Subcutaneous abdominal adipose tissue (tissue), 5 donors: ENCODE results near the gene PVR.

Experiments
- H3K27ac ChIP-seq: one replicate; pipeline ENCODE4 v1.7.0; 2013; ENCODE audit warnings: low read depth, mild to moderate bottlenecking, inconsistent platforms, low read length, moderate library complexity
- H3K27me3 ChIP-seq, 5 donors: one replicate each; pipeline ENCODE4 v1.7.0; 2013; ENCODE audit warnings: low read length in 5 of 5, inconsistent platforms in 1 of 5; ENCODE audit not compliant: control insufficient read depth in 5 of 5, insufficient read depth in 4 of 5
- H3K36me3 ChIP-seq, 5 donors: one replicate each; pipeline ENCODE4 v1.7.0; 2013; ENCODE audit warnings: low read length in 5 of 5; ENCODE audit not compliant: control insufficient read depth in 5 of 5, insufficient read depth in 5 of 5
- H3K4me1 ChIP-seq, 5 donors: one replicate each; pipeline ENCODE4 v1.7.0; 2013; ENCODE audit warnings: low read length in 5 of 5, mild to moderate bottlenecking in 3 of 5, moderate library complexity in 1 of 5; ENCODE audit not compliant: control insufficient read depth in 5 of 5, insufficient read depth in 5 of 5
- H3K4me3 ChIP-seq, 5 donors: one replicate each; pipeline ENCODE4 v1.7.0; 2013; ENCODE audit warnings: low read length in 5 of 5, low read depth in 1 of 5
- H3K9ac ChIP-seq, 5 donors: one replicate each; pipeline ENCODE4 v1.7.0; 2013; ENCODE audit warnings: low read length in 5 of 5, mild to moderate bottlenecking in 4 of 5, moderate library complexity in 3 of 5
- H3K9me3 ChIP-seq, 5 donors: one replicate each; pipeline ENCODE4 v1.7.0; 2013; ENCODE audit warnings: low read length in 5 of 5; ENCODE audit not compliant: control insufficient read depth in 5 of 5
- donor health status: healthy.
- donor health status: healthy.
- donor health status: healthy.
- donor health status: healthy.
- donor health status: healthy.

PVR gene

GRCh38 chr19:44657211-44657921, 13.7 kb downstream of the PVR start:
- no peaks in the 10 kb centered on the region for H3K27me3 ChIP-seq
- H3K4me1 ChIP-seq, result peaks cover 0 to 6% (median 3%) of the 10 kb centered on the region in 5 donors
- H3K36me3 ChIP-seq, result peaks cover 0 to 74% (median 64%) of the 10 kb centered on the region in 5 donors
- no peak overlapping the region for H3K9ac ChIP-seq
- H3K27ac ChIP-seq, result no peak overlapping the region
- no peak overlapping the region for H3K4me3 ChIP-seq
- H3K9me3 ChIP-seq, result no peaks in the 10 kb centered on the region

DNA sequence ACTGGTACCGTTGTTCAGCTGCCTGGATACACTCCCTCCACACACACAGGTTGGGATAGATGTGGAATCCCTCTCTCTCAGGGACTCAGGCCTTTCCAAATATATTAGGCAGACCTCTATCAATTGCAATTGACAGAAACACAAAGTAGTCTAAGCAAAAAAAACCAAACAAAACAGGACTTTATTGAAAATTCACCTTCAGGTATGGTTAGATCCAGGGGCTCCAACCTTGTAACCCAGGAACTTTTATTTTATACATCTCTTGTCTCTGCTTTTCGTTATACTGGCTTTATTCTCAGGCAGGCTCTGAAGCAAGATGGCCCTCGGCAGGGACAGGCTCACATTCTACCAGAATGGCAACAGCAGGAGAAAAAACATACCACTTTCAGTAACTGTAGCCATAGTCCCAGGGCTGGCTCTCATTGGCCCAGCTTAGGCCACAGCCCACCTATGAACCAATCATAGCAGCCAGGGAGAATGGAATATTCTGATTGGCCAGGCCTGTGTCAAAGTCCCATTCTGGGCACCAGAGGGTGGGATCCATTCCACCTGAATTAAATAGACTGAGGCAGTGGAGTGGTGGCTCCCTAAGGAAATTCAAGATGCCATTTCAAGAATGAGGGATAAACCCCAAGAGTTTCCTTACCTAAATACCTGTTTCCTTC, 14.5 kb downstream of the PVR start:
- H3K4me1 ChIP-seq, result peaks cover 0 to 6% (median 3%) of the 10 kb centered on the region in 5 donors
- no peak overlapping the region for H3K9ac ChIP-seq
- H3K9me3 ChIP-seq, result no peaks in the 10 kb centered on the region
- peaks cover 0 to 75% (median 66%) of the 10 kb centered on the region in 5 donors for H3K36me3 ChIP-seq
- no peak overlapping the region for H3K27ac ChIP-seq
- H3K4me3 ChIP-seq, result no peak overlapping the region
- no peaks in the 10 kb centered on the region for H3K27me3 ChIP-seq

DNA sequence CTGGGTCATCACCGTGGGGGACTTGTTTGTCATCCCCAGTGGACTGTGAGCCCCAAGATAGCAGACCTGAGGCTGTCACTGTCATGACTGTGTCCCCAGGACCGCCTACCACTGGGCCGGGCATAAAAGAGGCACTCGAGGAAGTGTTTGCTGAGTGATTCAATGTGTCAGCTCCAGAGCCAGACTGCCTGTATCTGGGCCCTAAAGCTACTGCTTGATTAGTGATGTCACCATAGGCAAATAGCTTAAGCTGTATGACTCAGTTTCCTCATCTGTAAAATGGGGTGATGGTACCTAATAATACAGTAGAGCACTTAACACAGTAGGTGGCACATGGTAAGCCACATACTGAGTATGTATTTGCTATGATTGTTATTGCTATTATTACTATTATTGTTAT, 16.4 kb downstream of the PVR start:
- no peak overlapping the region for H3K4me3 ChIP-seq
- H3K4me1 ChIP-seq, result peaks cover 0 to 6% (median 3%) of the 10 kb centered on the region in 5 donors
- no peak overlapping the region for H3K9ac ChIP-seq
- no peak overlapping the region for H3K27ac ChIP-seq
- peaks cover 0 to 71% (median 61%) of the 10 kb centered on the region in 5 donors for H3K36me3 ChIP-seq
- no peaks in the 10 kb centered on the region for H3K27me3 ChIP-seq
- no peaks in the 10 kb centered on the region for H3K9me3 ChIP-seq

DNA sequence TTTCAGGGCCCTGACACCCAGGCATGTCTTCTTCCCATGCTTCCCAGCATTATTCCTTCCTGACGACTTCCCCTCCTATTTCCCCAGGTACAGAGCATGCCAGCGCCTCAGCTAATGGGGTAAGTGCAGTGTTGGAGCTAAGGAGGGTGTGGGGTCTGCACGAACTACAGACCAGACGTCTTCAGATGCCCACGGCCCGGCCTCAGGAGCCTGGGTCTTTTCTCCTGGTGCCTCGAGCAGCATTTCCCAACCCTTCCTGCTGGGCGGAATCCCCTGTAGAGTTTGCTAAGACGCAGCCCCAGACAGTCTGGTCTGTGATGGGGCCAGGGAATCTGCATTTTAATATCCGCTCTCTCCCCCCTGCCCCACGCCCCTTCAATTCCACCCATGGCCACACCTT, 17.5 kb downstream of the PVR start:
- H3K9ac ChIP-seq, result no peak overlapping the region
- no peaks in the 10 kb centered on the region for H3K9me3 ChIP-seq
- H3K4me1 ChIP-seq, result peaks cover 0 to 6% (median 3%) of the 10 kb centered on the region in 5 donors
- H3K27me3 ChIP-seq, result no peaks in the 10 kb centered on the region
- no peak overlapping the region for H3K27ac ChIP-seq
- no peak overlapping the region for H3K4me3 ChIP-seq
- peaks cover 0 to 61% (median 54%) of the 10 kb centered on the region in 5 donors for H3K36me3 ChIP-seq

DNA sequence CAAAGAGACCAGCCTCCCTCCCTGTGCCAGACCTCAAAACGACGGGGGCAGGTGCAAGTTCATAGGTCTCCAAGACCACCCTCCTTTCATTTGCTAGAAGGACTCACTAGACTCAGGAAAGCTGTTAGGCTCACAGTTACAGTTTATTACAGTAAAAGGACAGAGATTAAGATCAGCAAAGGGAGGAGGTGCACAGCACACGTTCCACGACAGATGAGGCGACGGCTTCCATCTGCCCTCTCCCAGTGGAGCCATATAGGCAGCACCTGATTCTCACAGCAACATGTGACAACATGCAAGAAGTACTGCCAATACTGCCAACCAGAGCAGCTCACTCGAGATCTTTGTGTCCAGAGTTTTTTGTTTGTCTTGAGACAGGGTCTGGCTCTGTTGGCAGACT, 18.2 kb downstream of the PVR start:
- Histone ChIP-seq H3K27ac (no peak overlapping the region), H3K9me3 (no peaks in the 10 kb centered on the region), H3K36me3 (peaks cover 0 to 59% (median 52%) of the 10 kb centered on the region in 5 donors), H3K4me1 (peaks cover 0 to 6% (median 3%) of the 10 kb centered on the region in 5 donors), H3K9ac (no peak overlapping the region), H3K4me3 (no peak overlapping the region), H3K27me3 (no peaks in the 10 kb centered on the region)

- H3K27ac ChIP-seq, result no peak overlapping the region
- no peaks in the 10 kb centered on the region for H3K27me3 ChIP-seq
- H3K36me3 ChIP-seq, result peaks cover 0 to 55% (median 48%) of the 10 kb centered on the region in 5 donors
- no peak overlapping the region for H3K4me3 ChIP-seq
- no peaks in the 10 kb centered on the region for H3K9me3 ChIP-seq
- no peaks in the 10 kb centered on the region for H3K4me1 ChIP-seq
- no peak overlapping the region for H3K9ac ChIP-seq
These were observed 19.1 kb downstream of the PVR start for GRCh38 chr19:44662691-44663385.

- H3K4me3 ChIP-seq, result no peak overlapping the region
- H3K9ac ChIP-seq, result no peak overlapping the region
- H3K27ac ChIP-seq, result no peak overlapping the region
- H3K27me3 ChIP-seq, result no peaks in the 10 kb centered on the region
- peaks cover 0 to 43% (median 39%) of the 10 kb centered on the region in 5 donors for H3K36me3 ChIP-seq
- no peaks in the 10 kb centered on the region for H3K4me1 ChIP-seq
- H3K9me3 ChIP-seq, result no peaks in the 10 kb centered on the region
These were observed 20.3 kb downstream of the PVR start for GRCh38 chr19:44663996-44664395.

- H3K27ac ChIP-seq, result no peak overlapping the region
- H3K4me3 ChIP-seq, result no peak overlapping the region
- H3K27me3 ChIP-seq, result no peaks in the 10 kb centered on the region
- H3K36me3 ChIP-seq, result peaks cover 0 to 34% (median 32%) of the 10 kb centered on the region in 5 donors
- no peak overlapping the region for H3K9ac ChIP-seq
- no peaks in the 10 kb centered on the region for H3K9me3 ChIP-seq
- H3K4me1 ChIP-seq, result no peaks in the 10 kb centered on the region
These were observed 21.3 kb downstream of the PVR start for GRCh38 chr19:44664976-44665375.

DNA sequence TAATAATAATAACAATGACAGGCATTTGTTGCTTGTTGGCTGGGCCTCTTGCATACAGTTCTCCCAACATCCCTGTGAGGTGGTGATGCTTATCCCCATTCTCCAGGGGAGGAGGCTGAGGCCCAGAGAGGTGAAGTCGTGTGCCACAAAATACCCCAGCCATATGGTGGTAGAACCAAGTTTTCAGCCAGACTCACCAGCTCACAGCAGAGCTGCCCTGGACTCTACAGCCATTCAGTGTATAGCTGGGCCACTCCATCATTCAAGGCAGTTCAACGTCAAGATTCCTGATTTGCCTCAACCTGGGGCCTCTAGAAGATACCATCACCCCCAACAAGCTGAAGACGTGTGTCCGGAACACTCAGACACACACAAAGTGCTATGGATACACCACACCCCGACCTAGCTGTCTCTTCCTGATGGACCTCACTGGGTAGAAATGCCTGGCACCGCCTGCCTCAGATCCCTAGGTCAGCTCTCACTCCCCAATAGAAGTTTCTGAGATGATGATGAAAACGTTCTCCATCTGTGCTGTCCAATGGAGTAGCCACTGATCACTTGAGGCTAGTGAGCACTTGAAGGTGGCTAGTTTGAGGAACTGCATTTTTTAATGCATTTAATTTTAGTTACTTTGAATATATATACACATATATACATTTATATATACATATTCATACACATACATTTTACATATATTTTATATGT, 23.3 kb downstream of the PVR start:
- Histone ChIP-seq H3K27me3 (no peaks in the 10 kb centered on the region), H3K4me3 (no peak overlapping the region), H3K4me1 (no peaks in the 10 kb centered on the region), H3K36me3 (peaks cover 0 to 16% (median 14%) of the 10 kb centered on the region in 5 donors), H3K9me3 (no peaks in the 10 kb centered on the region), H3K27ac (no peak overlapping the region), H3K9ac (no peak overlapping the region)
